Ishikawa (cell line): ENCODE measurements around the gene CHAF1A.

Experiments
- CEBPB ChIP-seq: IDR thresholded peaks from 2 replicates; pipeline ENCODE4 v1.6.1; 2012
- CREB1 ChIP-seq: IDR thresholded peaks from 2 replicates; pipeline ENCODE4 v1.6.1; 2012; ENCODE audit warnings: low read depth
- EGR1 ChIP-seq: IDR thresholded peaks from 2 replicates; pipeline ENCODE4 v1.6.1; 2012
- EP300 ChIP-seq: IDR thresholded peaks from 2 replicates; pipeline ENCODE4 v1.6.1; 2012; ENCODE audit warnings: borderline replicate concordance
- FOXM1 ChIP-seq: IDR thresholded peaks from 2 replicates; pipeline ENCODE4 v1.6.1; 2012; ENCODE audit warnings: low read depth, borderline replicate concordance
- NFIC ChIP-seq: IDR thresholded peaks from 2 replicates; pipeline ENCODE4 v1.6.1; 2012
- RAD21 ChIP-seq: IDR thresholded peaks from 2 replicates; pipeline ENCODE4 v1.6.1; 2012; ENCODE audit warnings: low read depth
- TAF1 ChIP-seq: IDR thresholded peaks from 2 replicates; pipeline ENCODE4 v1.6.1; 2012; ENCODE audit warnings: low read depth, mild to moderate bottlenecking
- TCF12 ChIP-seq: IDR thresholded peaks from 2 replicates; pipeline ENCODE4 v1.6.1; 2012; ENCODE audit warnings: low read depth
- TEAD4 ChIP-seq: IDR thresholded peaks from 2 replicates; pipeline ENCODE4 v1.6.1; 2012
- YY1 ChIP-seq: IDR thresholded peaks from 2 replicates; pipeline ENCODE4 v1.6.1; 2012; ENCODE audit warnings: low read depth
- ZBTB7A ChIP-seq: IDR thresholded peaks from 2 replicates; pipeline ENCODE4 v1.6.1; 2012; ENCODE audit warnings: low read depth
- TF ChIP-seq, protein P1 (sequence below): IDR thresholded peaks from 2 replicates; pipeline ENCODE4 v1.6.1; 2012
- TF ChIP-seq, protein P2 (sequence below): IDR thresholded peaks from 2 replicates; pipeline ENCODE4 v1.6.1; 2012
- TF ChIP-seq, protein P3 (sequence below): IDR thresholded peaks from 2 replicates; pipeline ENCODE4 v1.6.1; 2012; ENCODE audit warnings: low read depth, mild to moderate bottlenecking

CHAF1A gene

DNA sequence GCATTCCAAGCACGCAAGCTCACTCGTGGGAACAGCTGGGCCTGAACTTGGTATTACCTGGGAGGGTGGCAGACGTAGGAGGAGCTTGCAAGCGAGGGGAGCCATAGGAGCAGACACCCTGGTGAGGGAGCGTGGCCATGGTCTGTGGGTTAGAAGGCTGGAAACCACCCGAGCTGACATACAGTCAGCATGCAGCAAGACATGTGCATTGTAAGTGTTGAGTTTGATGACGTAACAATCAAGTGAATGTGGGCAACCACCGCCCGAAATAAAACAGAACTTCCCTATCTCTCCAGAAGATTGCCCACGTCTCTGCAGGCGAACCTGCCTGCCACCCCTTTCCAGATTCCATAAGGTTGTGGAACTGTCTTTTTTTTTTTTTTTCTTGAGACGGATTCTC, 28.3 kb downstream of the CHAF1A start:
- TF ChIP-seq EP300 (no peak), YY1 (no peak), CREB1 (no peak), NFIC (no peak), TAF1 (no peak), TCF12 (no peak), CEBPB (no peak), TEAD4 (no peak), RAD21 (no peak), ZBTB7A (no peak), EGR1 (no peak), FOXM1 (no peak)
- TF ChIP-seq, protein P1, sequence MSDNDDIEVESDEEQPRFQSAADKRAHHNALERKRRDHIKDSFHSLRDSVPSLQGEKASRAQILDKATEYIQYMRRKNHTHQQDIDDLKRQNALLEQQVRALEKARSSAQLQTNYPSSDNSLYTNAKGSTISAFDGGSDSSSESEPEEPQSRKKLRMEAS = no peak
- TF ChIP-seq, protein P2, sequence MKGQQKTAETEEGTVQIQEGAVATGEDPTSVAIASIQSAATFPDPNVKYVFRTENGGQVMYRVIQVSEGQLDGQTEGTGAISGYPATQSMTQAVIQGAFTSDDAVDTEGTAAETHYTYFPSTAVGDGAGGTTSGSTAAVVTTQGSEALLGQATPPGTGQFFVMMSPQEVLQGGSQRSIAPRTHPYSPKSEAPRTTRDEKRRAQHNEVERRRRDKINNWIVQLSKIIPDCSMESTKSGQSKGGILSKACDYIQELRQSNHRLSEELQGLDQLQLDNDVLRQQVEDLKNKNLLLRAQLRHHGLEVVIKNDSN = no peak
- TF ChIP-seq, protein P3, sequence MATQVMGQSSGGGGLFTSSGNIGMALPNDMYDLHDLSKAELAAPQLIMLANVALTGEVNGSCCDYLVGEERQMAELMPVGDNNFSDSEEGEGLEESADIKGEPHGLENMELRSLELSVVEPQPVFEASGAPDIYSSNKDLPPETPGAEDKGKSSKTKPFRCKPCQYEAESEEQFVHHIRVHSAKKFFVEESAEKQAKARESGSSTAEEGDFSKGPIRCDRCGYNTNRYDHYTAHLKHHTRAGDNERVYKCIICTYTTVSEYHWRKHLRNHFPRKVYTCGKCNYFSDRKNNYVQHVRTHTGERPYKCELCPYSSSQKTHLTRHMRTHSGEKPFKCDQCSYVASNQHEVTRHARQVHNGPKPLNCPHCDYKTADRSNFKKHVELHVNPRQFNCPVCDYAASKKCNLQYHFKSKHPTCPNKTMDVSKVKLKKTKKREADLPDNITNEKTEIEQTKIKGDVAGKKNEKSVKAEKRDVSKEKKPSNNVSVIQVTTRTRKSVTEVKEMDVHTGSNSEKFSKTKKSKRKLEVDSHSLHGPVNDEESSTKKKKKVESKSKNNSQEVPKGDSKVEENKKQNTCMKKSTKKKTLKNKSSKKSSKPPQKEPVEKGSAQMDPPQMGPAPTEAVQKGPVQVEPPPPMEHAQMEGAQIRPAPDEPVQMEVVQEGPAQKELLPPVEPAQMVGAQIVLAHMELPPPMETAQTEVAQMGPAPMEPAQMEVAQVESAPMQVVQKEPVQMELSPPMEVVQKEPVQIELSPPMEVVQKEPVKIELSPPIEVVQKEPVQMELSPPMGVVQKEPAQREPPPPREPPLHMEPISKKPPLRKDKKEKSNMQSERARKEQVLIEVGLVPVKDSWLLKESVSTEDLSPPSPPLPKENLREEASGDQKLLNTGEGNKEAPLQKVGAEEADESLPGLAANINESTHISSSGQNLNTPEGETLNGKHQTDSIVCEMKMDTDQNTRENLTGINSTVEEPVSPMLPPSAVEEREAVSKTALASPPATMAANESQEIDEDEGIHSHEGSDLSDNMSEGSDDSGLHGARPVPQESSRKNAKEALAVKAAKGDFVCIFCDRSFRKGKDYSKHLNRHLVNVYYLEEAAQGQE = no peak

DNA sequence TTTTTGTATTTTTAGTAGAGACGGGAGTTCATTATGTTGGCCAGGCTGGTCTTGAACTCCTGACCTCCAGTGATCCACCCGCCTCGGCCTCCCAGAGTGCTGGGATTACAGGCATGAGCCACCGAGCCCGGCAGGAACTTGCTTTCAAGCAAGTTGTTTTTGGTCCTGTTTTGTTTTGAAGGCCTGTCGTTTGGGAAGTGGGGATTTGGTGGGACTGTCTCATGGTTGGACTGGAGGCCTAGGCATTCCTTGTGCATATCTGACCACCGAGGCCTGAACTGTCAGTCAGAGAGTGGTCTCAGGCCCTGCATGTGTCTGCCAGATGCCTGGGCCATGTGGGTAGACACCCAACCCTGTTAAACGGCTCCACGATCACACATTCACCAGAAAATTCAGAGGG, 28.9 kb downstream of the CHAF1A start:
- TF ChIP-seq, protein P3 = no peak
- TF ChIP-seq NFIC = no peak
- TF ChIP-seq TAF1 = no peak
- TF ChIP-seq CEBPB = no peak
- no peak for TF ChIP-seq TEAD4
- TF ChIP-seq EP300 = no peak

DNA sequence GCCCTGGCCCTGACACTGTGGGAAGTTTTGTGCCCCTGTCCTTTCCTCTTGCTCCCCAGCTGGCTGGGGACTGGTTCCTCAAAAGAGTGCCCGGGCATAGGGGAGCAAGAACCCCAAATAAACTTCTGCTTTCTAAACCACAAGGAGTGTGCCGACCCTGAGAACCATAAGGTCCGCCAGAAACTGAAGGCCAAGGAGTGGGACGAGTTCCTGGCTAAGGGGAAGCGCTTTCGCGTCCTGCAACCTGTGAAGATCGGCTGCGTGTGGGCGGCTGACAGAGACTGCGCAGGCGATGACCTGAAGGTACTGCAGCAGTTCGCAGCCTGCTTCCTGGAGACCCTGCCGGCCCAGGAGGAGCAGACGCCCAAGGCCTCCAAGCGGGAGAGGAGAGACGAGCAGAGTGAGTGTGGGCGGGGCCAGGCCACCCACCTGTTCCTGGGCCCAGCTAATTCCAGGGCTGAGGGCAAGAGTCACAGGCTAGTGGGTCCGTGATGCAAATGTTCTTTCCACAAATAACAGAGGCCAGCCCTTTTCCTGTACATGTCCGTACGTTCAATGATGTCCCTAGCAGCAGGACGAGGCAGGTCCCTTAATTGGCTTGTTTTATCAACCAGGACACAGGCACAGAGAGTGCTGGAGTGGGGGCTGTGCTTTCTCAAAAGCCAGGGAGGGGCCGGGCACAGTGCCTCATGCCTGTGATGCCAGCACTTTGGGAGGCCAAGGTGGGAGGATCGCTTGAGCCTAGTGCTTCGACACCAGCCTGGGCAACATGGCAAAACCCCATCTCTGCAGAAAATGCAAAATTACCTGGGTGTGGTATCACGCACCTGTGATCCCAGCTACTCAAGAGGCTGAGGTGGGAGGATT, 29.6 kb downstream of the CHAF1A start:
- TF ChIP-seq, protein P3 = no peak
- no peak for TF ChIP-seq CREB1
- no peak for TF ChIP-seq EP300
- TF ChIP-seq TAF1 = no peak
- TF ChIP-seq, protein P2 = no peak
- no peak for TF ChIP-seq TEAD4
- TF ChIP-seq, protein P1 = no peak
- no peak for TF ChIP-seq NFIC
- TF ChIP-seq EGR1 = no peak
- TF ChIP-seq FOXM1 = no peak
- no peak for TF ChIP-seq YY1
- no peak for TF ChIP-seq ZBTB7A
- TF ChIP-seq RAD21 = no peak
- TF ChIP-seq TCF12 = no peak
- no peak for TF ChIP-seq CEBPB

DNA sequence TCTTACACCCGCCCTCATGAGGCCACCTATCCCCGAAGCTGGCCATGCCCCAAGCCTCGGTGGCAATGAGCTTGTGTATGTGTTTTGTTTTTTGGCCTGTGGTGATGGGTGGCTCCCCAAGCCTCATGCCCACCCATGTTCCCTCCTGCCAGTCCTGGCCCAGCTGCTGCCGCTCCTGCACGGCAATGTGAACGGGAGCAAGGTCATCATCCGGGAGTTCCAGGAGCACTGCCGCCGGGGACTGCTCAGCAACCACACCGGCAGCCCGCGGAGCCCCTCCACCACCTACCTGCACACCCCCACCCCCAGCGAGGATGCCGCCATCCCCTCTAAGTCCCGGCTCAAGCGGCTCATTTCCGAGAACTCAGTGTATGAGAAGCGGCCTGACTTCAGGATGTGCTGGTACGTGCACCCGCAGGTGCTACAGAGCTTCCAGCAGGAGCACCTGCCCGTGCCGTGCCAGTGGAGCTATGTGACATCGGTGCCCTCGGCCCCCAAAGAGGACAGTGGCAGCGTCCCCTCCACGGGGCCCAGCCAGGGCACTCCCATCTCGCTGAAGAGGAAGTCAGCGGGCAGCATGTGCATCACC, 30.6 kb downstream of the CHAF1A start:
- no peak for TF ChIP-seq NFIC
- no peak for TF ChIP-seq TEAD4
- no peak for TF ChIP-seq YY1
- no peak for TF ChIP-seq CEBPB
- TF ChIP-seq CREB1 = no peak
- no peak for TF ChIP-seq TCF12
- TF ChIP-seq, protein P3 = no peak
- TF ChIP-seq RAD21 = no peak
